ENCODE results near the gene SEMA3A. TPM values are rescaled to one million over a fixed set of nuclear protein-coding genes. Genes with fewer than 3 reads are reported as not detected.
A peak's percentile ranks its signal among the peaks of the same experiment; 100 is the strongest.

SEMA3A gene
- total RNA-seq, 4 donors from 2014 or later = 27.8 to 39.0 (median 34.5) TPM

DNA sequence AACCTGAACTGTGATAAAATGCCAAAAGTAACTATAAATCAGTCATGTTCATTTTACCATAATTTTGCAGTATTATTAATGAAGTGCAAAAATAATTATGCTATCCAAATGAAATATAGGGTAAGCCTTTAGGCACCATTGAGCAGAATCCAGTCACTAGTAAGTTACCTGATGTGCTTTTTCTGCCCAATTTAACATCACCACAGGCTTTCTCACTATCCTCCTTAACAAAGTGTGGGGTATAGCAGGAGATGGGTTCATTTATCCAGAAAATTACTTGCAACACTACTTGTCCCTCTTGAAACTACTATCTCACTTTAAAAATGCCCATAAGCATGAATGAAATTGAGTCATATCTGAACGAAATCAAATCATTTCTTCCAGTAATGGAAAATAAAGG is 211.0 kb downstream of the SEMA3A start:
- 39% methylated on average over 1 of the region's 1 CpG for WGBS
- Histone ChIP-seq H3K4me1 (peaks cover 0 to 15% (median 6%) of the 10 kb centered on the region in 4 donors), H3K9me3 (no peaks in the 10 kb centered on the region), H3K4me3 (no peak overlapping the region), H3K27ac (replicated peaks in 1 of 4) (peak overlapping the region in 2 of 4 donors; percentile 10 to 24), H3K36me3 (no peaks in the 10 kb centered on the region), H3K27me3 (no peaks in the 10 kb centered on the region)
- no peak for TF ChIP-seq POLR2A (IDR thresholded peaks at IDR 0.05; ENCODE audit: low read depth)
- no peak for TF ChIP-seq EP300 (IDR thresholded peaks at IDR 0.05)
- TF ChIP-seq CTCF (IDR thresholded peaks at IDR 0.05) = no peak
- no peak for TF ChIP-seq POLR2AphosphoS5 (IDR thresholded peaks at IDR 0.05)
- no peak for DNase-seq (ENCODE audit: extremely low spot score)
- intact Hi-C loops (cut with DNase I) = no loop called here

- no peak for TF ChIP-seq EP300 (IDR thresholded peaks at IDR 0.05)
- TF ChIP-seq CTCF (IDR thresholded peaks at IDR 0.05) = peak; percentile 67 to 69 (median 69)
- no peak for TF ChIP-seq POLR2A (IDR thresholded peaks at IDR 0.05; ENCODE audit: low read depth)
- TF ChIP-seq POLR2AphosphoS5 (IDR thresholded peaks at IDR 0.05) = no peak
- intact Hi-C loops (cut with DNase I) = loop anchor here (5.0 to 10.0 kb wide), 3 partner anchors 216 to 1046 kb away; partner anchors contain the start of gene SEMA3A
- Histone ChIP-seq H3K36me3 (no peaks in the 10 kb centered on the region), H3K4me1 (peaks cover 0 to 7% (median 2%) of the 10 kb centered on the region in 4 donors), H3K4me3 (no peak overlapping the region), H3K9me3 (no peaks in the 10 kb centered on the region), H3K27me3 (no peaks in the 10 kb centered on the region), H3K27ac (replicated peaks in 1 of 4) (no peak overlapping the region)
- DNase-seq (ENCODE audit: extremely low spot score) = no peak
These were observed 218.3 kb downstream of the SEMA3A start for GRCh38 chr7:83976302-83976701.

DNA sequence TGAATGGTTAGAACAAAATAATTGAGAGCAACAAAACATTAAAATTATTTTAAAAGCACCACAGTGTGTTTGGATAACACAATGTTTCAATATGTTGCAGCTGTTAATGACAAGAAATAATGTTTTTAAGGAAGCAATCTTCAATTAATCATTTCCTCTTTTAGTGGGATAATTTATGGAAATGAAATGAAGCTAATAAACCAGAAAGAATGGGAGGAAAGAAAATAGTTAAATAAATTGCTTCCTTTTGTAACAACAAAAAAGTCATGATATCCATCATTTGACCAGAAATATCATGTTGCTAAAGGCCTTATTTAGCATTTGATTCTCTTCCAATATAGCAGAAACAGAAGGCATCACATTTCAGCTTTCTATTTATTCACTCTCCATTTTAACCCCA is 224.5 kb downstream of the SEMA3A start:
- Histone ChIP-seq H3K4me1 (no peaks in the 10 kb centered on the region), H3K27ac (replicated peaks in 1 of 4) (no peak overlapping the region), H3K9me3 (no peaks in the 10 kb centered on the region), H3K27me3 (no peaks in the 10 kb centered on the region), H3K36me3 (no peaks in the 10 kb centered on the region), H3K4me3 (no peak overlapping the region)
- DNase-seq (ENCODE audit: extremely low spot score) = no peak
- no peak for TF ChIP-seq POLR2A (IDR thresholded peaks at IDR 0.05; ENCODE audit: low read depth)
- TF ChIP-seq EP300 (IDR thresholded peaks at IDR 0.05) = no peak
- no peak for TF ChIP-seq CTCF (IDR thresholded peaks at IDR 0.05)
- TF ChIP-seq POLR2AphosphoS5 (IDR thresholded peaks at IDR 0.05) = no peak
- intact Hi-C loops (cut with DNase I) = loop anchor here (10.0 kb wide), 1 partner anchor 485 kb away; no protein-coding TSS in a partner anchor

GRCh38 chr7:83964318-83964717 is 230.3 kb downstream of the SEMA3A start:
- H3K4me1 ChIP-seq = peaks cover 0 to 5% (median 0%) of the 10 kb centered on the region in 4 donors
- H3K9me3 ChIP-seq = no peaks in the 10 kb centered on the region
- no peak overlapping the region for H3K27ac ChIP-seq (replicated peaks in 1 of 4)
- no peak for TF ChIP-seq CTCF (IDR thresholded peaks at IDR 0.05)
- TF ChIP-seq EP300 (IDR thresholded peaks at IDR 0.05) = no peak
- TF ChIP-seq POLR2A (IDR thresholded peaks at IDR 0.05; ENCODE audit: low read depth) = no peak
- no peak for TF ChIP-seq POLR2AphosphoS5 (IDR thresholded peaks at IDR 0.05)
- intact Hi-C loops (cut with DNase I) = no loop called here
- no peak overlapping the region for H3K4me3 ChIP-seq
- no peak for DNase-seq (ENCODE audit: extremely low spot score)
- H3K36me3 ChIP-seq = peaks cover 0 to 12% (median 0%) of the 10 kb centered on the region in 4 donors
- no peaks in the 10 kb centered on the region for H3K27me3 ChIP-seq

DNA sequence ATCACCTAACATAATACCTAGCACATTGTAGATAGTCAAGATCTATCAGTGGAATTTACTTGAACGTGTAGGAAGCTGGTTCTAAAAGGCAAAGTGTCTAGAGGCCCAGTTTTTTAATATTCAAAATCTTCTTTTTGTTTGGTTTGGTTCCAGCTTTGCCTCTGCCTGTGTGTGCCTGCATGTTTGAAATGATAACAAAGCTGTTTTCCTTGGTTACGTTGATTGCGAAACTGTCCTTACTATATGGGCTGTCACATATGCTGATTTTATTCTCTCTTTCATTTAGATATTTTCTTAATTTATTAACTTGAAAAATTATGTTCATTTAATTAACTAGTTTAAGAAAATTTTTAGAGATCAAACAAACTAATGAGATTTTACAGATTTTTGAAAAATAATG is 237.3 kb downstream of the SEMA3A start:
- H3K27ac ChIP-seq (replicated peaks in 1 of 4) = no peak overlapping the region
- no peak overlapping the region for H3K4me3 ChIP-seq
- DNase-seq (ENCODE audit: extremely low spot score) = no peak
- H3K4me1 ChIP-seq = peaks cover 0 to 6% (median 0%) of the 10 kb centered on the region in 4 donors
- H3K27me3 ChIP-seq = no peaks in the 10 kb centered on the region
- intact Hi-C loops (cut with DNase I) = no loop called here
- H3K9me3 ChIP-seq = no peaks in the 10 kb centered on the region
- WGBS = 62% methylated on average over 3 of the region's 3 CpGs
- peaks cover 0 to 12% (median 0%) of the 10 kb centered on the region in 4 donors for H3K36me3 ChIP-seq
- no peak for TF ChIP-seq POLR2A (IDR thresholded peaks at IDR 0.05; ENCODE audit: low read depth)
- no peak for TF ChIP-seq POLR2AphosphoS5 (IDR thresholded peaks at IDR 0.05)
- no peak for TF ChIP-seq CTCF (IDR thresholded peaks at IDR 0.05)
- no peak for TF ChIP-seq EP300 (IDR thresholded peaks at IDR 0.05)
